Osteoblast (primary cell): ENCODE measurements around the gene CNTNAP5. TPM values are rescaled to one million over a fixed set of nuclear protein-coding genes. Genes with fewer than 3 reads are reported as not detected.

Experiments
- DNase-seq: peaks from one replicate; pipeline ENCODE4 v3.0.0; 2011; ENCODE audit warnings: low spot score, mixed read lengths; ENCODE audit not compliant: insufficient read length; ENCODE audit errors: missing footprints
- H2AFZ ChIP-seq: 2 replicates; pipeline ENCODE4 v1.6.0; 2011; ENCODE audit warnings: mild to moderate bottlenecking, low read length
- H3K27ac ChIP-seq: 2 replicates; pipeline ENCODE4 v1.5.1; 2011; ENCODE audit warnings: mild to moderate bottlenecking, low read depth, low read length, moderate library complexity
- H3K27me3 ChIP-seq: 2 replicates; pipeline ENCODE4 v1.6.0; 2012; ENCODE audit warnings: mild to moderate bottlenecking, control low read depth, inconsistent platforms, low read length, moderate library complexity; ENCODE audit not compliant: insufficient read depth
- H3K36me3 ChIP-seq: 2 replicates; pipeline ENCODE4 v1.5.1; 2011; ENCODE audit warnings: mild to moderate bottlenecking, low read length, control low read depth, moderate library complexity; ENCODE audit not compliant: insufficient read depth
- H3K4me1 ChIP-seq: 2 replicates; pipeline ENCODE4 v1.5.1; 2011; ENCODE audit warnings: mild to moderate bottlenecking, low read length, control low read depth, moderate library complexity; ENCODE audit not compliant: insufficient read depth
- H3K4me2 ChIP-seq: 2 replicates; pipeline ENCODE4 v1.6.0; 2011; ENCODE audit warnings: mild to moderate bottlenecking, low read length; ENCODE audit not compliant: insufficient read depth
- H3K4me3 ChIP-seq: fragments of 200-600 bp; sonication (generic); 3 replicates; pipeline ENCODE4 v1.5.1; 2012; ENCODE audit warnings: mild to moderate bottlenecking, low read length, inconsistent platforms; ENCODE audit not compliant: insufficient read depth
- H3K79me2 ChIP-seq: 2 replicates; pipeline ENCODE4 v1.6.0; 2012; ENCODE audit warnings: mild to moderate bottlenecking, low read length, control low read depth, inconsistent platforms; ENCODE audit not compliant: insufficient read depth
- H3K9me3 ChIP-seq: 2 replicates; pipeline ENCODE4 v1.5.1; 2011; ENCODE audit warnings: low read depth, low read length, control low read depth
- H4K20me1 ChIP-seq: 2 replicates; pipeline ENCODE4 v1.6.0; 2012; ENCODE audit warnings: mild to moderate bottlenecking, low read length, control low read depth; ENCODE audit not compliant: insufficient read depth
- CTCF ChIP-seq: IDR thresholded peaks from 2 replicates; pipeline ENCODE4 v1.5.1; 2011; ENCODE audit warnings: mild to moderate bottlenecking, low read depth, low read length, moderate library complexity; ENCODE audit errors: extremely low read depth
- total RNA-seq: library from RNA; depleted of rRNA; stranded (reverse); fragments of >200 nt; gene quantifications from 2 replicates; pipeline ENCODE4 v1.2.3, GENCODE V29; 2012

CNTNAP5 gene
- total RNA-seq, 1 donor: not detected

- no peak overlapping the region for H3K27ac ChIP-seq
- H3K27me3 ChIP-seq: no peaks in the 10 kb centered on the region
- DNase-seq: no peak
- no peaks in the 10 kb centered on the region for H3K36me3 ChIP-seq
- H4K20me1 ChIP-seq: no peaks in the 10 kb centered on the region
- no peak for TF ChIP-seq CTCF
- no peaks in the 10 kb centered on the region for H3K9me3 ChIP-seq
- H2AFZ ChIP-seq: no peak overlapping the region
- H3K4me1 ChIP-seq: no peaks in the 10 kb centered on the region
- no peaks in the 10 kb centered on the region for H3K79me2 ChIP-seq
- no peak overlapping the region for H3K4me2 ChIP-seq
- no peak overlapping the region for H3K4me3 ChIP-seq
These were observed 645.1 kb downstream of the CNTNAP5 start for GRCh38 chr2:124670187-124670586.

GRCh38 chr2:124678043-124678442, 653.0 kb downstream of the CNTNAP5 start:
- DNase-seq: no peak
- Histone ChIP-seq H3K9me3 (no peaks in the 10 kb centered on the region), H3K79me2 (no peaks in the 10 kb centered on the region), H3K4me1 (no peaks in the 10 kb centered on the region), H4K20me1 (no peaks in the 10 kb centered on the region), H3K27me3 (no peaks in the 10 kb centered on the region), H3K36me3 (no peaks in the 10 kb centered on the region), H3K4me3 (no peak overlapping the region), H2AFZ (no peak overlapping the region), H3K27ac (no peak overlapping the region), H3K4me2 (no peak overlapping the region)
- TF ChIP-seq CTCF: no peak

GRCh38 chr2:124683536-124684428, 658.7 kb downstream of the CNTNAP5 start:
- no peak overlapping the region for H2AFZ ChIP-seq

More at GRCh38 chr2:124683536-124684428, 658.7 kb downstream of the CNTNAP5 start:
- H3K36me3 ChIP-seq: no peaks in the 10 kb centered on the region
- H3K4me1 ChIP-seq: no peaks in the 10 kb centered on the region
- no peak overlapping the region for H3K27ac ChIP-seq
- no peak overlapping the region for H3K4me3 ChIP-seq
- DNase-seq: no peak
- H3K4me2 ChIP-seq: no peak overlapping the region
- H3K27me3 ChIP-seq: no peaks in the 10 kb centered on the region
- no peaks in the 10 kb centered on the region for H4K20me1 ChIP-seq
- no peaks in the 10 kb centered on the region for H3K79me2 ChIP-seq
- TF ChIP-seq CTCF: no peak
- H3K9me3 ChIP-seq: no peaks in the 10 kb centered on the region
